CD4-positive, alpha-beta T cell (primary cell): ENCODE measurements around the gene DHX57. TPM values are rescaled to one million over a fixed set of nuclear protein-coding genes. Genes with fewer than 3 reads are reported as not detected.
"Not testable (repeated sequence)": the region's sequence is repeated elsewhere in the genome, so short reads cannot be mapped to it uniquely, and the experiment has no call there.

Experiments
- ATAC-seq: fragments of 200-7000 bp; cut with Tn5 transposase; one replicate; pipeline ENCODE4 v1.10.0; 2022; ENCODE audit warnings: mild to moderate bottlenecking; ENCODE audit not compliant: poor library complexity
- CTCF ChIA-PET: fragments of 350-600 bp; sonication (Branson Sonifier 250); formaldehyde crosslinking; loops from one replicate; lab custom pipeline; 2021; ENCODE audit warnings: antibody characterized with exemption, inconsistent platforms; lab: Charles Lee
- POLR2A ChIA-PET: fragments of 350-600 bp; sonication (Branson Sonifier 250); formaldehyde crosslinking; loops from one replicate; lab custom pipeline; 2021; ENCODE audit warnings: antibody characterized with exemption, inconsistent platforms; lab: Charles Lee
- DNase-seq, 14 experiments: peaks; one replicate each; pipeline ENCODE4 v3.0.0-alpha.2; 2013 to 2020; ENCODE audit warnings: mixed read lengths in 2 of 14
- H3K27ac ChIP-seq, 2 donors: one replicate each; pipeline versions ENCODE4 v1.5.1 to v1.7.0; 2013; ENCODE audit warnings: low read length in 2 of 2, low read depth in 1 of 2, mild to moderate bottlenecking in 1 of 2
- H3K27me3 ChIP-seq, 2 experiments: 1 replicate in 1 of 2; 2 replicates in 1 of 2; pipeline versions ENCODE4 v1.6.1 to v1.7.0; 2013; ENCODE audit warnings: low read length in 2 of 2, control low read depth in 1 of 2, mild to moderate bottlenecking in 1 of 2, moderate library complexity in 1 of 2; ENCODE audit not compliant: insufficient read depth in 2 of 2, control insufficient read depth in 1 of 2
- H3K36me3 ChIP-seq: one replicate; pipeline ENCODE4 v1.6.1; 2013; ENCODE audit warnings: low read length, control low read depth; ENCODE audit not compliant: insufficient read depth
- H3K4me1 ChIP-seq: one replicate; pipeline ENCODE4 v1.6.1; 2013; ENCODE audit warnings: low read length, control low read depth; ENCODE audit not compliant: insufficient read depth
- H3K4me3 ChIP-seq: one replicate; pipeline ENCODE4 v1.5.1; 2013; ENCODE audit warnings: mild to moderate bottlenecking, low read length, moderate library complexity
- H3K9me3 ChIP-seq, 2 experiments: 1 replicate in 1 of 2; 2 replicates in 1 of 2; pipeline versions ENCODE4 v1.6.1 to v1.7.0; 2013; ENCODE audit warnings: low read length in 2 of 2, mild to moderate bottlenecking in 2 of 2, control low read depth in 1 of 2, moderate library complexity in 1 of 2; ENCODE audit not compliant: control insufficient read depth in 1 of 2, insufficient read depth in 1 of 2
- H3K27ac Mint-ChIP-seq: one replicate; pipeline ENCODE4 v1.8.0; 2020; ENCODE audit warnings: mixed read lengths
- H3K27me3 Mint-ChIP-seq: one replicate; pipeline ENCODE4 v1.8.0; 2021; ENCODE audit warnings: mixed read lengths
- H3K36me3 Mint-ChIP-seq: one replicate; pipeline ENCODE4 v1.8.0; 2021; ENCODE audit warnings: low read depth, mixed read lengths
- H3K4me1 Mint-ChIP-seq: one replicate; pipeline ENCODE4 v1.8.0; 2021; ENCODE audit warnings: low read depth, mixed read lengths
- H3K4me3 Mint-ChIP-seq: one replicate; pipeline ENCODE4 v1.8.0; 2020; ENCODE audit warnings: mild to moderate bottlenecking, mixed read lengths
- H3K9me3 Mint-ChIP-seq: one replicate; pipeline ENCODE4 v1.8.0; 2020; ENCODE audit warnings: mixed read lengths
- intact Hi-C, 2 experiments: fragments of 100-400 bp; cut with DNase I in 1 of 2; cut with micrococcal nuclease in 1 of 2; formaldehyde crosslinking; loops; one replicate each; pipeline versions ENCODE4 v1.15.1 to v1.9.0; 2023 to 2025; cut with DNase I, micrococcal nuclease
- total RNA-seq, 174 experiments: library from RNA in 2 of 174; stranded (reverse) in 2 of 174; gene quantifications; one replicate each; pipeline ENCODE4 v1.2.3 and lab custom pipeline; 2021 to 2026
- TF ChIP-seq, protein P1 (sequence below): fragments of 200-600 bp; IDR thresholded peaks from one replicate; pipeline ENCODE4 v1.8.0; 2022; ENCODE audit warnings: antibody characterized with exemption, mild to moderate bottlenecking

DHX57 gene
- total RNA-seq, 2 experiments from 2014 or later: 13.9 to 14.1 TPM

DNA sequence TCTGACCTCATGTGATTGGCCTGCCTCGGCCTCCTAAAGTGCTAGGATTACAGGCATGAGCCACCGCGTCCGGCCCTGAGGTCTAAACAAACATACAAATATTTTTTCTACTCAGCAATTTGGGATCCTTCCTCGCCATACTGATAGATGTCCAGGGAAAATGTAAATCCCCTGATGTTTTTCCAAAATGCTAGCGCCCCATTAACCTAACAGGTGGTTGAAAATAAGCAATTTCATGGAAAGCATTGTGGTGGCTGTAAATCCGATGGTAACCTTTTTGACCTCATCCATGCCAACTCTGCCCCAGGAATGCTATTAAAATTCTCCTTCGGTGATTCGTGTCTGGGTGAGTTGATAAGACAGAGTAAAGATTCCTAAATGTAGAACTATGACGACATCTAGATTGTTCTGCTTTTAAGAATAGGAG, 78.5 kb downstream of the DHX57 start:
- Histone ChIP-seq H3K36me3 (peaks cover 8% of the 10 kb centered on the region), H3K4me3 (no peak overlapping the region), H3K4me1 (no peaks in the 10 kb centered on the region), H3K9me3 (no peaks in the 10 kb centered on the region), H3K27me3 (no peaks in the 10 kb centered on the region), H3K27ac (no peak overlapping the region)
- Mint-ChIP-seq H3K27me3 (no peaks in the 10 kb centered on the region), H3K27ac (no peak overlapping the region), H3K4me1 (no peaks in the 10 kb centered on the region), H3K36me3 (peaks cover 33% of the 10 kb centered on the region), H3K4me3 (no peak overlapping the region), H3K9me3 (no peaks in the 10 kb centered on the region)
- intact Hi-C loops: no loop called here
- CTCF ChIA-PET: no interaction called here
- TF ChIP-seq, protein P1, sequence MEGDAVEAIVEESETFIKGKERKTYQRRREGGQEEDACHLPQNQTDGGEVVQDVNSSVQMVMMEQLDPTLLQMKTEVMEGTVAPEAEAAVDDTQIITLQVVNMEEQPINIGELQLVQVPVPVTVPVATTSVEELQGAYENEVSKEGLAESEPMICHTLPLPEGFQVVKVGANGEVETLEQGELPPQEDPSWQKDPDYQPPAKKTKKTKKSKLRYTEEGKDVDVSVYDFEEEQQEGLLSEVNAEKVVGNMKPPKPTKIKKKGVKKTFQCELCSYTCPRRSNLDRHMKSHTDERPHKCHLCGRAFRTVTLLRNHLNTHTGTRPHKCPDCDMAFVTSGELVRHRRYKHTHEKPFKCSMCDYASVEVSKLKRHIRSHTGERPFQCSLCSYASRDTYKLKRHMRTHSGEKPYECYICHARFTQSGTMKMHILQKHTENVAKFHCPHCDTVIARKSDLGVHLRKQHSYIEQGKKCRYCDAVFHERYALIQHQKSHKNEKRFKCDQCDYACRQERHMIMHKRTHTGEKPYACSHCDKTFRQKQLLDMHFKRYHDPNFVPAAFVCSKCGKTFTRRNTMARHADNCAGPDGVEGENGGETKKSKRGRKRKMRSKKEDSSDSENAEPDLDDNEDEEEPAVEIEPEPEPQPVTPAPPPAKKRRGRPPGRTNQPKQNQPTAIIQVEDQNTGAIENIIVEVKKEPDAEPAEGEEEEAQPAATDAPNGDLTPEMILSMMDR: no peak
- ATAC-seq (no peak), DNase-seq (no peak)
- POLR2A ChIA-PET: no interaction called here

DNA sequence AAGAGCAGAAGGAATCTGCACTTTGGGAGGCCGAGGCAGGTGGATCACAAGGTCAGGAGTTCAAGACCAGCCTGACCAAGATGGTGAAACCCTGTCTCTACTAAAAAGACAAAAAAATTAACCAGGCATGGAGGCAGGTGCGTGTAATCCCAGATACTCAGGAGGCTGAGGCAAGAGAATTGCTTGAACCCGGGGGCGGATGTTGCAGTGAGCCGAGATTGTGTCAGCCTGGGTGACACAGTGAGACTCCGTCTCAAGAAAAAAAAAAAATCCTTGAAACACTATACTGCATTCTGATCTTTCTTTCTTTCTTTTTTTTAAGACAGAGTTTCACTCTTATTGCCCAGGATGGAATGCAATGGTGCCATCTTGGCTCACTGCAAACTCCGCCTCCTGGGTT, 80.7 kb downstream of the DHX57 start:
- DNase-seq, H3K4me3 Mint-ChIP-seq, H3K27ac Mint-ChIP-seq, CTCF ChIA-PET, ATAC-seq, H3K27me3 ChIP-seq, H3K4me1 ChIP-seq, H3K36me3 ChIP-seq, H3K9me3 Mint-ChIP-seq, H3K4me1 Mint-ChIP-seq, H3K4me3 ChIP-seq, POLR2A ChIA-PET, H3K27ac ChIP-seq, intact Hi-C loops, H3K27me3 Mint-ChIP-seq, H3K9me3 ChIP-seq: not testable (repeated sequence)
- peaks cover 21% of the 10 kb centered on the region for H3K36me3 Mint-ChIP-seq

GRCh38 chr2:38794235-38794946, 81.3 kb downstream of the DHX57 start:
- DNase-seq: no peak
- CTCF ChIA-PET: no interaction called here
- H3K4me1 ChIP-seq: no peaks in the 10 kb centered on the region
- ATAC-seq: no peak
- H3K9me3 Mint-ChIP-seq: no peaks in the 10 kb centered on the region
- TF ChIP-seq, protein P1: no peak
- H3K4me3 ChIP-seq: no peak overlapping the region
- POLR2A ChIA-PET: no interaction called here
- H3K36me3 Mint-ChIP-seq: peaks cover 21% of the 10 kb centered on the region
- peaks cover 8% of the 10 kb centered on the region for H3K36me3 ChIP-seq
- no peaks in the 10 kb centered on the region for H3K4me1 Mint-ChIP-seq
- no peaks in the 10 kb centered on the region for H3K9me3 ChIP-seq
- intact Hi-C loops: no loop called here
- H3K4me3 Mint-ChIP-seq: no peak overlapping the region
- no peak overlapping the region for H3K27ac Mint-ChIP-seq
- H3K27ac ChIP-seq: no peak overlapping the region
- no peaks in the 10 kb centered on the region for H3K27me3 ChIP-seq
- no peaks in the 10 kb centered on the region for H3K27me3 Mint-ChIP-seq

DNA sequence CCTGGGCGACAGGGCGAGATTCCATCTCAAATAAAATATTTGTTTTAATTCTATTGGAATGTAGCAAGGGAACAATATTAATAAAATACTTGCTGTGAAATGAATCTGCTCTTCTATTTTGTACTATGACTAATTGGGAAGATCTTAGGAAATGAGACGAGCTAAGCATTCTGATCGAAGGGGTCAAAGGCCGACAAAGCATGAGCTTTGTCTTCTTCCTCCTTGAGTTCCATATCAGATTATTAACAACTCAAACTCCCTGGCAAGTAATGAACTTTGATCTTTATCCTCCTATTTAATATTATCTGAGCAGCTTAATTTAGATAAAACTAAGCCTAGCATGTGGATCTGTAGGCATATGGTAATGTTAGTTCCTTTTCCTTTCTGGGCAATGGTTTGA, 82.2 kb downstream of the DHX57 start:
- intact Hi-C loops: no loop called here
- H3K27me3 ChIP-seq: no peaks in the 10 kb centered on the region
- no peak overlapping the region for H3K27ac ChIP-seq
- DNase-seq (no peak), ATAC-seq (no peak)
- no peaks in the 10 kb centered on the region for H3K9me3 Mint-ChIP-seq
- peaks cover 13% of the 10 kb centered on the region for H3K36me3 Mint-ChIP-seq
- peaks cover 8% of the 10 kb centered on the region for H3K36me3 ChIP-seq
- TF ChIP-seq, protein P1: no peak
- H3K4me3 Mint-ChIP-seq: no peak overlapping the region
- no peaks in the 10 kb centered on the region for H3K27me3 Mint-ChIP-seq
- no peaks in the 10 kb centered on the region for H3K9me3 ChIP-seq
- no peak overlapping the region for H3K4me3 ChIP-seq
- POLR2A ChIA-PET: no interaction called here
- H3K27ac Mint-ChIP-seq: no peak overlapping the region
- H3K4me1 Mint-ChIP-seq: no peaks in the 10 kb centered on the region
- CTCF ChIA-PET: no interaction called here
- no peaks in the 10 kb centered on the region for H3K4me1 ChIP-seq
